Activated CD4-positive, alpha-beta T cell treated with anti-CD3 and anti-CD28 coated beads for 4 hours (primary cell): ENCODE measurements around the gene NDNF.

ENCODE experiments used
- DNase-seq, 2 donors: peaks; one replicate each; pipeline ENCODE4 v3.0.0-alpha.2; 2020

NDNF gene, protein sequence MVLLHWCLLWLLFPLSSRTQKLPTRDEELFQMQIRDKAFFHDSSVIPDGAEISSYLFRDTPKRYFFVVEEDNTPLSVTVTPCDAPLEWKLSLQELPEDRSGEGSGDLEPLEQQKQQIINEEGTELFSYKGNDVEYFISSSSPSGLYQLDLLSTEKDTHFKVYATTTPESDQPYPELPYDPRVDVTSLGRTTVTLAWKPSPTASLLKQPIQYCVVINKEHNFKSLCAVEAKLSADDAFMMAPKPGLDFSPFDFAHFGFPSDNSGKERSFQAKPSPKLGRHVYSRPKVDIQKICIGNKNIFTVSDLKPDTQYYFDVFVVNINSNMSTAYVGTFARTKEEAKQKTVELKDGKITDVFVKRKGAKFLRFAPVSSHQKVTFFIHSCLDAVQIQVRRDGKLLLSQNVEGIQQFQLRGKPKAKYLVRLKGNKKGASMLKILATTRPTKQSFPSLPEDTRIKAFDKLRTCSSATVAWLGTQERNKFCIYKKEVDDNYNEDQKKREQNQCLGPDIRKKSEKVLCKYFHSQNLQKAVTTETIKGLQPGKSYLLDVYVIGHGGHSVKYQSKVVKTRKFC

DNA sequence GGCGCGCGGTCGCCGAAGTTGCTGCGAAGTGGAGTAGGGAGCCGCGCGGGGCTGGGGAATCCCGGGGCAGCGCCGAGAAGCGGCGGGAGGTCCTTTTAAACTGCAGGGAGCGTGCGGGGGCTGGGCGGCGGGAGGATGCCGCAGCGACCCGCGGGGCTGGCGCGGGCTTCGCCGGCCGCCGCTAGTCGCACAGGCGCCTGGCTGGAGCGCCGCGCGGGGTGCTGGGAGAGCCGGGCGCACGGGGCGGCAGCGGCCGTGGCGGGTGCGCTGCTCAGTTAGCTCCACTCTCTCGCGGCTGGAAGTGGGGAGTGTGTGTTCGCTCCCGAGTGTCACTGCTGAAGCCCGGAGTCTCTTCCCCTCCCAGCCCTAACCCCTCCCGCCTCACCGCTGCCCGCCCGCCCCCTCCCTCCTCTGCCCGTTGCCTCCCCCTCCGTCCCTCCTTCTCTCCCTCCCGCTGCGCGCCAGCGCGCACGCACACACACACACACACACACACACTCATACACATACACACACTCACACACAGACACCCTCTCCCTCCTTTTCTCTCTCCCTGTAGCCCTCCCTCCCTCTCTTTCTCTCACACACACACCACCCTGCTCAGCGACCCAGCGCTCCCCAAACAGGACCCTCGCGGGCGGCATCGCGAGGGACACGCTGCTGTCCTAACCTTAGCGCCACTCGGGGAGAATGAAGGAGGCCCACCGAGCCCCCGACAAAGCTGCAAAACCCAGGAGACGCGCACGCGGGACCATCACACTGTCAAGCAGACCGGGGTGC lies at the start of gene NDNF:
TSS of gene NDNF (minus strand) at position 312 of the 780 bp plus-strand sequence. CDS start 26,698 bp downstream, outside the sequence.
- DNase-seq, result peak; percentile 38 to 42

DNA sequence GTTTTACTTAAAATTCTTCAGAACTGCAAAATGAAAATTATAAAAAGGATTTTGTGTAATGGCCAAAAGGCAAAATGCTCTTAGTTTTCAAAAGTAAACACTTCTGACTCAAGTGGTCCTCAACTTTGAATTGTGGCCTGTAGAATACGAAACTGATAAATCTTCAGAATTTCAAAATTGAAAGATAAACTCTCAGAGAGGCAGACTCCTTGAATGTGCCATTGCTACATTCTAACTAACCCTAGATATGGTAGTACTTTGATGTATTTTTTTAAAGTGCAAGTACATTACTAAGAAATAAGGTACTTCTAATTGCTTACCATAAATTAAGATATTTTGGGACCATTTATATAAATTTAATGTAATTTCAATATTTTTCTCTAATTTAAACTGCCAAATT lies 47.4 kb upstream of the NDNF start:
- no peak for DNase-seq

DNA sequence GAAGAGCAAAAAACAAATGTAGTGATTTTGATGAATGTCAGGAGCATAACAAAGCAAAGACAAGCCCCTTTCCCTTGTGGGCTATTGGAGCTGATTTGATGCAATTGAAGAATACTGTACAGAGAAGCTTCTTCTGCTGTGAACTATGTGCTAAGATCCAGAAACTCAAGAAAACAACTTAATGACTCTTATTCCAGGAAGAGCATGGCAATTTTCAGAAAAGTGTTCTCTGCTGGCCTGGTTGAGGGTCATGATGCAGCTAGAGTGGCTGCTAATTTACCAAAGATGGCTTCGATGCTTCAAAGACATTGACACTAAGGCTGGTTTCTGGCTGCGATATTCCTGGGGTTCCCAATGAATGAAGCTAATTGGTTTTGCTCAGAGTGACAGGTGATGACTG lies 46.0 kb upstream of the NDNF start:
- DNase-seq, result no peak

DNA sequence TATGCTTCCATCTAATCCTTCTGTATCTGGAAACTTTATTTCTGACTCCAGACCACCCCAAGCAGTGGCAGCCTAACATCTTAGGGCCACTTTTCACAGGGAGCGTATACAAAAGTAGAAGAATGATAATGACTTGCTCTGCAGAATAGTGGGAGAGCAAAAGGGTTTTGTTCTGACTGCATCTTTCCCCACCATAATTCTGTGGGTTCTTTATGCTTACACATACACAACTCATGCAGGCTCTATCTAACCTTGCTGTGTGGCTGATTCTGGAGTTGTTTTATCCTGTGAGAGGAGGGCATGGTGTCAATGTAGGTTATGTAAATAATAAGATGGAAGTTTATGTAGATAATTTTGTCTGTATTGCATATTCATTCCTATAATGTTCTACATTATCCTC lies 42.4 kb upstream of the NDNF start:
- no peak for DNase-seq

DNA sequence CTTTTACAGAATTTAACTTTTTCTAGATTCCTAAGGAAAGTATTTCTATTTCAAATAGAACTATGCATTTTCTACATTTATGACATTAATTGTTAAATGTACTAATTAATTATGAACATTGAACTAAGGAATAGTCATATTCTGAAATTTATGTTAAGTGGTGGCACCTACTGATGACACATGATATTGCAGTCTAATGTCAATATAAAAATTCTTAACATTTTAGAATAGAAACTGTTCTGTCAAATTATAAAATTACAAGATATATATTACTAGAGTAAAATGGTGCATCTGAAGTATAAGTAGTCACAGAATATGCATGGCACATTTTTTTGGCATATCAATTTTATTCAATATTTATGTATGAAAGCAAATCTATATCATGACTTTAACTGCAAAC lies 40.2 kb upstream of the NDNF start:
- no peak for DNase-seq

DNA sequence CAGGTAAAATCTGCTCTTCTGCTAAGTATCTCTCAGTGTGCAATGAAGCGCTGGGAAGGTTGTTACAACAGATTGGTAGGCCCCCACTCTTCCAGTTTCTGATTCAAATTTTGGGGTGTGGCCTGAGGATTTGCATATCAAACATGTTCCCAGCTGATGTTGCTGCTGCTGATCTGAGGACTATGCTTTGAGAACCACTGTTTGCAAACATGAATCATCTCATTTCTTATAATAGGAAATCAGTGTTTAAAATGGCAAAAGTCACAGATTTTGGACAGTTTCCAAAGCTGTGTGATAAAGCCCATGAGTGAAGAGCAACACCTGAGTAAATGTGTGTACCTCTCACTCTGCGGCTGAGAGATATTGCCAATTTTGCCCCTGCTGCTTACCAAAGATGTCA lies 36.2 kb upstream of the NDNF start:
- no peak for DNase-seq

DNA sequence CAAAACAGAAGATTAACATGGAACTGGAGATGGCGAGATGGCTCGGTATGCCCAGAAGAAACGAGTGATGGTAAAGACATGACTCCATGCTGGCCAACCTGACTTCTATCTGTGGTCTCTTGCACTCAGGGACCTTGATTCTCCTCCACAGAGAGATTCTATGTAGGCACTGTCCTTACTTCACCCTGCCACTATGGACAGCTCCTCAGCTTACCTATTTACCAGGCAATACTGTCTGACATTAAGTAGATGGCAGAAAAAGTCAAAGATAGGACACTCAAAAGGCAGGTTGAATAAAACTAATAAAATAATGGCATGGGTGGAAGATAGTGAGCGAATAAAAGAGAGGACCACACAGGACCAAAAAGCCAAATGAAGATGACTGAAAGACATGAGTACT lies 35.2 kb upstream of the NDNF start:
- DNase-seq, result no peak

DNA sequence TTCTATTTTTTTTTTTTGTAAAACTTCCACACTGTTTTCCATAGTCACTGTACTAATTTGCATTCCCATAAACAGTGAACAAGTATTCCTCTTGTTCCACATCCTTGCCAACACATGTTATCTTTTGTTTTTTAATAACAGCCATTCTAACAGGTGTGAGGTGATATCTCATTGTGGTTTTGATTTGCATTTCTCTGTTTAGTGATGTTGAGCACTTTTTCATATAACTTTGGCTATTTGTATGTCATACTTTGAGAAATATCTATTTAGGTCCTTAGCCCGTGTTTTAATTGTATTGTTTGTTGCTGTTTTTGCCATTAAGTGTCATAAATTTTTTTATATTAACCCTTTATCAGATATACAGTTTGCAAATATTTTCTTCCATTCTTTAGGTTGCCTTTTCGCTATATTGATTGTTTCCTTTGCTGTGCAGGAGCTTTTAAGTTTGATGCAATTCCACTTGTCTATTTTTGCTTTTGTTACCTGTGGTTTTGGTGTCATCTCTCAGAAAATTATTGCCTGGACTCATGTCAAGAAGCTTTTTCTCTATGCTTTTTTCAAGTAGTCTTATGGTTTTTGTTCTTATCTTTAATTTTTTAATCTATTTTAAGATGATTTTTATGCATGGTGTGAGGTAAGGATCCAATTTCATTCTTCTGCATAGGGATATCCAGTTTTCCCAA lies 27.9 kb upstream of the NDNF start:
- DNase-seq, result no peak

DNA sequence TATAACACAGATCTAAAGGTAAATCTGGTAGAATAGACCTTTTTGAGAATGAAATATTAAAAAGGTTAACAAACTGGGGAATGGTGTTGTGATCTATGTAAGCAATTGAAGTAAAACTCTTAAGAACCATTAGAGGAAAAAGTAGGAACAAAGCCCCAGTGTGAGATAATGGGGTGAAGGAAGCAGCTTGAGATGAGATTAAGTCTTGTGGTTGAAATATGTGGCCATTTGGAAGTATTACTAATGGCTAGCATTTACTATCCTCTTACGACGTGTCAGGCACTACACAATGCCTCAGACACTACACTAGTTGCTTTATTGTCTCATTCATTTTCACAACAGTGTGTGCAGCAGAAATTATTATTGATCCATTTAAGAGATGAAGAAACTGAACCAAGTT lies 25.9 kb upstream of the NDNF start:
- DNase-seq, result no peak

DNA sequence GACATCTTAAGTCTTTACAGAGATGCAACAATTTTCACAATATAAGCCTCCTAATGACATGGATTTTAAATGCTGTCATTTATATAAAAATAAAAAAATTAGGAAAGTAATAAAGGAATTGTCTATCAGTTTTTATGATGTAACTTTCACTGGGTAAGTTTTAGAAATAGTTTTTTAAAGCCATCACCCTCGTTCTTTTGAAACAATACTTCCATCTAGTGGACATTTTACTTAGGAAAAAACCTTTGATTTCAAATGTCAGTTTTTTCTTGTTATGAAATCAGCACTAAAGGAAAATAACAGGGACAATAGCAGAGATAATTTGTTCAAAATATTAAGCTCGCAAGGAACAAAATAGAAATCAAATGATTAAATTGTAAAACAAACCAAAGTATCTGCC lies 24.3 kb upstream of the NDNF start:
- DNase-seq, result no peak

DNA sequence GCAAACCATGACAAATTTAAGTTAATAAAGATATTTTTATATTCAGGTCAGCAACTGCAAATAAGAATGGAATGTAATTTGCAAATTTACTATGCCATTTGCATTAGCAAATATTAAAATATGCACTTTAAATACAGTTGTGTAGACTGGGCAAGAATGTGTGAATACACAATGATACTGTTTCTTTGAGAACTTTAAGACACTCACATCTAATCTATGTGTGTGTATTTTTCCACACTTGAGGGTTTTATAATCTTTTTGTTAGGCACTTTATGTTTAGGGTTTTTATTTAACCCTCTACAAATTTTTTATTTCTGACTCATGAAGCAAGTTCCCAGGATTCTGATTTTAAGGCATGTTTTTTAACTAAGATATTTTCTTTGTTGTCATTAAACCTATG lies 23.9 kb upstream of the NDNF start:
- DNase-seq, result no peak

DNA sequence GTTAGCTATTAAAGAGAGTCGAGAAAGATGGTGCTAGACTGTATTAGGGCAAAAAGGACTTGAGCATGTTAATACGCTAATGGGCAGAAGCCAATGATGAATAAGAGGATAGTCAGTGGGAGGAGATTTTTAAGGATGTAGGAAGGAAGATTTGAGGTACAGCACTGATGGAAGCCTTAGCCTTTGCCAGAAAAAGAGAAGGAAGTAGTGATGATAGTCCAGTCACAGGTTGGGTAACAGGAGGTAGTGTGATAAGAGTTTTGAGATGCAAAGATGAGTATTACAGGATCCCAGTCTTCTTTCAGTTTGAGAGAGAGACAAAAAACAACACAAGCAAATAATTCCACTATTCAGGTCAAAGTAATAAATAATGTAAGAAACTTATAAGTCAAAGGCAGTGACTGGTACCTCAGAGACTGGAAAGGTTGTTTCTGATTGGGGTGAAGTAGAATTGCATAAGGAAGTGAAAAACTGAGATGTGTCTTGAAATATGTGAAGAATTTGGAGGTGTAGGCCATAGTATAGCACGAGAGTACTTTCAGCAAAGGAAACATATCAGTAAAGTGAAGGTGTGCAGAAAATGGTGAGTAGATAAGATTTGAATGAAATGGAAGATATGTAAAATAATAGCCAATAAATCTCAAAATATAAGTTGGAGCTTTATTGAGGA lies 22.1 kb upstream of the NDNF start:
- DNase-seq, result no peak

DNA sequence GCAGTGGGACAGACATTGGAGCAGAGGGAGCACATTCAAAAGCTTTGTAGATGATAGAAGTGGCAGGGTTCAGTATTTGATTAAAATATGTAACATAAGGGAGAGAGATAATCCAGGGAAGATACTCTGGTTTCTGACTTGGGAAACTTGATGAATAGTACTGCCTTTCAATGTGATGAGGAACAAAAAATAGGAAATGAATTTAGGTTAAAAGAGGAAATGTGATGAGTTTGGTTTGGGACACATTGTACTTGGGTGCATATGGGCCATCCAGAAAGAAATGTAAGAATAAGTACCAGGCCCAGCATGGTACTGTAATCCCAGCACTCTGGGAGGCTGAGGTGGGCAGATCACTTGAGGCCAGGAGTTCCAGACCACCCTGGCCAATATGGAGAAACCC lies 20.9 kb upstream of the NDNF start:
- DNase-seq, result no peak

DNA sequence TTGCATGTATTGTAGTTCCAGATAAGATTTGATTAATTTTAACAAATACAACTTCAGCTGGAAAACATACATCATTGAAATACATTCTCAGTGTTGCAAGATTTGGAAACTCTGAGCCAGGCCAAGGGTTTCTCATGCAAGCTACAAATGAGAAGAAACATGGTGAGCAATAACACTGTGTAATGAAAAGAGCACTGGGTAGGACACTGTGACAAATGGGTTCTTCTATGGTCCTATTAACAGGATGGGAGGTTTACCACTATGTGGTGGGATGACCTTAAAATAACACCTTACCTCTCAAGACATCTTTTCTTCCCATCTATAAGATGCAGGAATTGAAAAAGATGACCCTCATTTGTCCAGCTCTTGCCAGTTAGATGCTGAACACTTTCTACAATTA lies 19.6 kb upstream of the NDNF start:
- DNase-seq, result no peak

DNA sequence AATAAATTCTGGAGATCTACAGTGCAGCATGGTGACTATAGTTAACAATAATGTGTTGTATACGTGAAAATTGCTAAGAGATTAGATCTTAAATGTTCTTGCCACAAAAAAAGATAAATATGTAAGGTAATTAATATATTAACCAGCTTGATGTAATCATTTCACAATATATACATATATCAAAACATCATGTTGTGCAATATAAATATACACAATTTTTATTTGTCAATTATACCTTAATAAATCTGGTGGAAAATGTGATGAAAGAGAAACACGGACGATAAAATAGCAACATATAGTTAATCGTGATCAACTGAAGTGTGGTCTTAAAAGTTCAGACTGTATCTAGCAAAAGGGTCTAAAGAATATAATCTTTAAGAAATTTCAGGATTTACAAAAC lies 16.5 kb upstream of the NDNF start:
- no peak for DNase-seq

DNA sequence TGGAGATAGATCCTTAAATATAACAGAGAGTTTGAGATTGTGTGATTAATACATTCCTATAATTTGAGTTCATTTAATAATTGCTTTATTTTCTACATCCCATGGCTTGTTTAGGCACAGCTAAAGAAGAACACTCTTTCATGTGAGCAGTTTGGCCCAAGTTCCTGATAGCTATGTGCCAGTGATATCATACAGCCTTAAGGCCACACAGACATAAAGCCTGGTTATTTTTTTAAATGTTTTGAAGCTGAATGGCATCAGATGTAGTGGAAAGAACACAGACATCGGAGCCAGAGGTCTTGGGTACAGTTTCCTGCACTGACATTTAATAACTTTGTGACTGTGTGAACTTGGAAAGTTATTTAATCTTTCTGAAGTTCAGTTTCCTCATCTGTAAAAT lies 7.0 kb upstream of the NDNF start:
- DNase-seq, result no peak

DNA sequence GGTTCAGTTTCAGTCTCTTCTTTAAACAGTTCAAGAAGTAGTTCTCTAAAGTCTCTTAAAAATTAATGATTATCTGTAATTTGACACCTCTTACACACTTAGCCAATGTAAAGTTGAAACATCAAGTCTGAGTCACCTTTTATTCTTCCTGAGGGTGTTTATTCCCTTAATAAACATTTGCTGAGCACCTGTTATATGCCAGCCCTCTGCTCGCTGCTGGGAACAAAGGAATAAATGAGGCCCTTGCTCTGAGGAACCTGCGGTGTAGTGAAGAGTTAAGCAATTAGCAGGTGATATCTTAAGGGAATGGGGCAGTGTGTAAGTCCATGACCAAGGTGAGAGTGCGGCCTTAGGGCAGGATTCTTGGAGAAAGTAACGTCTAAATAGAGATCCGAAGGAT lies 5.2 kb upstream of the NDNF start:
- no peak for DNase-seq

DNA sequence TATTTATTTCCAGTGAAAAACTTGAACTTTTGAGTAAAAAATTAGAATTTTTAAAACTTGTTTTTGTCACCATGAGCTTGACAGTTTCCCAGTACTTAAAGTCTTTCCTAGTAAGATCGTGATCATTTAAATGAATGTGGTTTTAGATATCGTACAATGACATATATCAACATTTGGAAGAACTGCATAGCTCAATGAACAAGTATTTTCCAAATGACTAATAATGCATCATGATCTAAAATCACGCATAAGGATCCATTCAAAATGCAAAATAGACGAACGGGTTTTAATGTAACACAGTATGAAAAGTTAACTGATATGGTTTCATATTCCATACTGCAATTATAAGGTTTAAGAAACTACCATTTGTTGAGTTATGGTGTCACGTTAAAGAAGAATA lies 4.1 kb upstream of the NDNF start:
- DNase-seq, result no peak

DNA sequence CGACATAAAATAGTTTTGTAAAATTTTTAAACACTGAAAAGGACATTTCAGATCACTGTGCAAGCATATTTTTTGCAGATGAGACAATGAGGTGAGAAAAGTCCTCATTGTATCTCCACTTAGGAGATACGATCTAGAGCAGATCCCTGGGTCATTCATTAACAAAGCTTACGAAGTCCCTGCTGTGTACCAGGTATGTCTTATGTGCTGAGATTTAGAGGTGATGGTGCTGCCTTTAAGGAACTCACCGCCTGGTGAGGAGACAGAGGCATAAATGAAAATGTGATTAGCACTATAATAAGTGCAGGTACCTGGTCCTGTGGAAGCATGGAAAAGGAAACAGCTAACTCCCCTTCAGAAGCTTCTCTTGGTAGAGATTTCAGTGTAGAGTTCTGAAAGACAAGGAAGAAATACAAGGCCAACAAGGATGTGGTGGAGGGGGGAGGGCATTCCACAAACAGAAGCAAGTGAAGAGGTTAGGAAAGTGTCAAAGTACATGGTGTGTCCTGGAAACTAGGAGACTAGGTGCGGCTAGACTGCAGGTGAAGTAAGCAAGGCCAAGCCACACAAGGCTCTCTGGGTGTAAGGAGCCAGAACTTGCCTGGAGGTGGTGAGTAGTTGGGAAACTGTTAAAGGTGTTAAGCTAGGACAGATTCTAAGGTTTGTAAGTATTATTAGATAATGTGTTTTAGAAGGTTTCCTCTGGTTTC lies 1.5 kb upstream of the NDNF start:
- DNase-seq, result no peak

DNA sequence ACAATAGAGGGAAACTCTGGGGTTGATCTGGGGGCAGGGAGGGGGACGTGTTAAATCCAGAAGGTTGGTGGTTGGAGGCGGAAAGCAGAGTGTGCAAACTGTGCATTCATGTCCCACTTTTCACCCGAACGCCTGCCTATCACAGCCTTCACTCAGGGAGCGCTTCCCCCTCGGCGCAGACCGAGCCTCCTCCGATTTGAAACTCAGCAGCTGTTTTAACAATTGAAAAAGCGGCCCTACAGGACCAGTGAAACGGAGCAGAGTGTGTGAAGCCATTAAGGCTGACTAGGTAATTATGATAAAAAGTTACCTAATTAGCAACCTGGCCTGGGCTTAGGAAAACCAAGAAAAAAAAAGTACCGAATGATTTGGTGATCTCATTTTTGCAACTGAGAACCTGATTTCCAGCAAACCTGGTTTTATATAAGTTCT lies 685 bp upstream of the NDNF start:
- DNase-seq, result no peak

DNA sequence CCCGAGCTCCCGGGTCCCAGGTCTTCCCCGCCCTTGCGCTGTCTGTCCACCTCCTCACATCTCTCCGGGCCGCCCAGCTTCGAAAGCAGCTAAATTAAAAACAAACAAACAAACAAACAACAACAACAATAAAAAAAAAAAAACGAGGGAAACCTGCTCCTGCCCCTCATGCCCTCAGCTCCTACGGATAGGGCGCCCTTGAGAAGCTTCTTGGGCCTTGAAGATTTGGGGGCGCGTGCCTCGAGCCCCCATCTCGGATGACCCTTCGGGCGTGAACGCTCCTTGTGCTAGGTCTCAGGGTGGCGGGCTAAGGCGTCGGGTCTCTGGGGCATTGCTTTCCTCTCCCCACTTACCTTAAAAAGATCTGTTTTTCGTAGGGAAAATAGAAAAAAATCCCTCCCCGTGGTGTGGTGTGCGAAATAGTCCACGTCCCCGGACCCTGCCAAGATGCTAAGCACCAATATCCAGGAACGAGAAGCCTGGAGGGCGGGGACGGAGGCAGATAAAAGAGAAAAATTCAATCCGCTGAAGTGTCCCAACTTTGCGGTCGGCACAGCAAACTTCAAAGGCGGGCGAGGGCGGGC lies 603 bp downstream of the NDNF start:
- DNase-seq, result no peak
